ENCODE measurements around the gene FAAH. TPM values are rescaled to one million over a fixed set of nuclear protein-coding genes. Genes with fewer than 3 reads are reported as not detected.

FAAH gene
- total and polyA plus RNA-seq, 2 of the 13 experiments (the other 11 are each of a cell fraction or from before 2014, with no cell fraction given): 5.4 to 11.0 TPM

DNA sequence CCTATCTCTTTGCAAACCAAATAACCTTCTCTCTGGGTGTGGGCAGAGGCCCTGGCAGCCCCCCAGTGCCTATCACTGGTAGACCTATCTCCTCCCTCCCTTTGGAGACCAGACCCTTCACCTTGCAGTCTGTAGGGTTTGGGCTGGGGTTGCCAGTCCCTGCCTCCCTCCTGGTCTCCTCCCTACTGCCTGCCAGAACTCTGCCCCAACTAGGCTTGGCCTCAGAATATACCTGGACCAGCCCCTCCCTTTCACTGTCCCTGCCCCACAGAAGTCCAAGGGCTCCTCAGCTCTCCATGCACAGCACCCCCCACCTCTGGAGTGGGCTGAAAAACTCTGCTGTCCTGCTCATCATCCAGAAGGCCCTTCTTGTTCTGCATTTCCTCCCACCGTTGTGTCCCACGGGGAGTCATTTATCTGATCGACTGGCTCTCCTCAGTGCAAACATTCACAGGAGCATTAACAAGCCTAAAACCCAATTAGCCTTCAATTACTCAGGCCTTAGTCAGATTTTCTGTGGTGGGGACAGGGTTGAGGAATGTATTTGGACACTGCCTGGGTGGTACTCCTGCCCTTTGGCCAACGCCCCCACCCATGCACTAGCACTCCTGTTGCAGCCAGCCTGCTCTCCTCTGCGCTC is 67.8 kb downstream of the FAAH start:
- H3K27me3 ChIP-seq (ENCODE audit: control insufficient read depth in 1 of 2, insufficient read depth in 2 of 2, low read length in 2 of 2): peaks cover 14 to 78% of the 10 kb centered on the region in 2 experiments
- BruUV-seq (replicated peaks): no TSS peak
- no peak for DNase-seq (ENCODE audit: low spot score)
- FAIRE-seq: no peak
- no peaks in the 10 kb centered on the region for H4K20me1 ChIP-seq (ENCODE audit: insufficient read depth, low read length)
- no peak overlapping the region for H3K9ac ChIP-seq (ENCODE audit: insufficient read depth, low read depth, low read length)
- TF ChIP-seq, protein P1, sequence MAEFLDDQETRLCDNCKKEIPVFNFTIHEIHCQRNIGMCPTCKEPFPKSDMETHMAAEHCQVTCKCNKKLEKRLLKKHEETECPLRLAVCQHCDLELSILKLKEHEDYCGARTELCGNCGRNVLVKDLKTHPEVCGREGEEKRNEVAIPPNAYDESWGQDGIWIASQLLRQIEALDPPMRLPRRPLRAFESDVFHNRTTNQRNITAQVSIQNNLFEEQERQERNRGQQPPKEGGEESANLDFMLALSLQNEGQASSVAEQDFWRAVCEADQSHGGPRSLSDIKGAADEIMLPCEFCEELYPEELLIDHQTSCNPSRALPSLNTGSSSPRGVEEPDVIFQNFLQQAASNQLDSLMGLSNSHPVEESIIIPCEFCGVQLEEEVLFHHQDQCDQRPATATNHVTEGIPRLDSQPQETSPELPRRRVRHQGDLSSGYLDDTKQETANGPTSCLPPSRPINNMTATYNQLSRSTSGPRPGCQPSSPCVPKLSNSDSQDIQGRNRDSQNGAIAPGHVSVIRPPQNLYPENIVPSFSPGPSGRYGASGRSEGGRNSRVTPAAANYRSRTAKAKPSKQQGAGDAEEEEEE (CRISPR knock-in tag; IDR thresholded peaks at IDR 0.05; ENCODE audit: borderline replicate concordance): no peak
- TF ChIP-seq, protein P2, sequence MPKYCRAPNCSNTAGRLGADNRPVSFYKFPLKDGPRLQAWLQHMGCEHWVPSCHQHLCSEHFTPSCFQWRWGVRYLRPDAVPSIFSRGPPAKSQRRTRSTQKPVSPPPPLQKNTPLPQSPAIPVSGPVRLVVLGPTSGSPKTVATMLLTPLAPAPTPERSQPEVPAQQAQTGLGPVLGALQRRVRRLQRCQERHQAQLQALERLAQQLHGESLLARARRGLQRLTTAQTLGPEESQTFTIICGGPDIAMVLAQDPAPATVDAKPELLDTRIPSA (CRISPR knock-in tag; IDR thresholded peaks at IDR 0.05; ENCODE audit: borderline replicate concordance): no peak
- TF ChIP-seq ZNF772 (CRISPR knock-in tag; IDR thresholded peaks at IDR 0.05) (no peak), IKZF4 (CRISPR knock-in tag; IDR thresholded peaks at IDR 0.05; ENCODE audit: borderline replicate concordance, low read depth, not compliant biosample characterization) (no peak), ZNF550 (CRISPR knock-in tag; IDR thresholded peaks at IDR 0.05; ENCODE audit: borderline replicate concordance) (no peak), ZNF75D (CRISPR knock-in tag; IDR thresholded peaks at IDR 0.05; ENCODE audit: borderline replicate concordance) (no peak), NR2F6 (IDR thresholded peaks at IDR 0.05) (no peak), NR2F6 (CRISPR knock-in tag; IDR thresholded peaks at IDR 0.05) (no peak), KLF15 (CRISPR knock-in tag; IDR thresholded peaks at IDR 0.05; ENCODE audit: borderline replicate concordance) (no peak), REXO4 (CRISPR knock-in tag; IDR thresholded peaks at IDR 0.05; ENCODE audit: borderline replicate concordance) (no peak)
- TF ChIP-seq, protein P3, sequence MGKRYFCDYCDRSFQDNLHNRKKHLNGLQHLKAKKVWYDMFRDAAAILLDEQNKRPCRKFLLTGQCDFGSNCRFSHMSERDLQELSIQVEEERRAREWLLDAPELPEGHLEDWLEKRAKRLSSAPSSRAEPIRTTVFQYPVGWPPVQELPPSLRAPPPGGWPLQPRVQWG (CRISPR knock-in tag; IDR thresholded peaks at IDR 0.05; ENCODE audit: borderline replicate concordance, low read depth): no peak
- TF ChIP-seq, protein P4, sequence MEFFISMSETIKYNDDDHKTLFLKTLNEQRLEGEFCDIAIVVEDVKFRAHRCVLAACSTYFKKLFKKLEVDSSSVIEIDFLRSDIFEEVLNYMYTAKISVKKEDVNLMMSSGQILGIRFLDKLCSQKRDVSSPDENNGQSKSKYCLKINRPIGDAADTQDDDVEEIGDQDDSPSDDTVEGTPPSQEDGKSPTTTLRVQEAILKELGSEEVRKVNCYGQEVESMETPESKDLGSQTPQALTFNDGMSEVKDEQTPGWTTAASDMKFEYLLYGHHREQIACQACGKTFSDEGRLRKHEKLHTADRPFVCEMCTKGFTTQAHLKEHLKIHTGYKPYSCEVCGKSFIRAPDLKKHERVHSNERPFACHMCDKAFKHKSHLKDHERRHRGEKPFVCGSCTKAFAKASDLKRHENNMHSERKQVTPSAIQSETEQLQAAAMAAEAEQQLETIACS (CRISPR knock-in tag; IDR thresholded peaks at IDR 0.05): no peak
- TF ChIP-seq, protein P5, sequence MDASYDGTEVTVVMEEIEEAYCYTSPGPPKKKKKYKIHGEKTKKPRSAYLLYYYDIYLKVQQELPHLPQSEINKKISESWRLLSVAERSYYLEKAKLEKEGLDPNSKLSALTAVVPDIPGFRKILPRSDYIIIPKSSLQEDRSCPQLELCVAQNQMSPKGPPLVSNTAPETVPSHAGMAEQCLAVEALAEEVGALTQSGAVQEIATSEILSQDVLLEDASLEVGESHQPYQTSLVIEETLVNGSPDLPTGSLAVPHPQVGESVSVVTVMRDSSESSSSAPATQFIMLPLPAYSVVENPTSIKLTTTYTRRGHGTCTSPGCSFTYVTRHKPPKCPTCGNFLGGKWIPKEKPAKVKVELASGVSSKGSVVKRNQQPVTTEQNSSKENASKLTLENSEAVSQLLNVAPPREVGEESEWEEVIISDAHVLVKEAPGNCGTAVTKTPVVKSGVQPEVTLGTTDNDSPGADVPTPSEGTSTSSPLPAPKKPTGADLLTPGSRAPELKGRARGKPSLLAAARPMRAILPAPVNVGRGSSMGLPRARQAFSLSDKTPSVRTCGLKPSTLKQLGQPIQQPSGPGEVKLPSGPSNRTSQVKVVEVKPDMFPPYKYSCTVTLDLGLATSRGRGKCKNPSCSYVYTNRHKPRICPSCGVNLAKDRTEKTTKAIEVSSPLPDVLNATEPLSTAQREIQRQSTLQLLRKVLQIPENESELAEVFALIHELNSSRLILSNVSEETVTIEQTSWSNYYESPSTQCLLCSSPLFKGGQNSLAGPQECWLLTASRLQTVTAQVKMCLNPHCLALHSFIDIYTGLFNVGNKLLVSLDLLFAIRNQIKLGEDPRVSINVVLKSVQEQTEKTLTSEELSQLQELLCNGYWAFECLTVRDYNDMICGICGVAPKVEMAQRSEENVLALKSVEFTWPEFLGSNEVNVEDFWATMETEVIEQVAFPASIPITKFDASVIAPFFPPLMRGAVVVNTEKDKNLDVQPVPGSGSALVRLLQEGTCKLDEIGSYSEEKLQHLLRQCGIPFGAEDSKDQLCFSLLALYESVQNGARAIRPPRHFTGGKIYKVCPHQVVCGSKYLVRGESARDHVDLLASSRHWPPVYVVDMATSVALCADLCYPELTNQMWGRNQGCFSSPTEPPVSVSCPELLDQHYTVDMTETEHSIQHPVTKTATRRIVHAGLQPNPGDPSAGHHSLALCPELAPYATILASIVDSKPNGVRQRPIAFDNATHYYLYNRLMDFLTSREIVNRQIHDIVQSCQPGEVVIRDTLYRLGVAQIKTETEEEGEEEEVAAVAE (CRISPR knock-in tag; IDR thresholded peaks at IDR 0.05; ENCODE audit: borderline replicate concordance): no peak
- 11% methylated on average over 5 of the region's 5 CpGs for WGBS (ENCODE audit: low lambda C conversion rate)
- CTCF ChIA-PET (ENCODE audit: low intra/inter-chr PET ratio, low total read pairs): no interaction called here
- no peak overlapping the region for H2AFZ ChIP-seq (ENCODE audit: low read length)
- H3K4me1 ChIP-seq (ENCODE audit: insufficient read depth, low read length): peaks cover 7% of the 10 kb centered on the region
- ATAC-seq: no peak
- intact Hi-C loops (cut with micrococcal nuclease; ENCODE audit: unreplicated experiment): no loop called here
- no peaks in the 10 kb centered on the region for H3K9me3 ChIP-seq (ENCODE audit: low read length)
- in situ Hi-C loops (cut with HindIII; ENCODE audit: extremely low pct_ligation_motif_present, low pct_unique_long_range_greater_than_20kb): no loop called here
- POLR2A ChIA-PET: no interaction called here
- no peaks in the 10 kb centered on the region for H3K79me2 ChIP-seq (ENCODE audit: insufficient read depth, low read length)
- no peak overlapping the region for H3K27ac ChIP-seq (ENCODE audit: extremely low read length, insufficient read depth, low read length)
- H3K4me2 ChIP-seq (ENCODE audit: low read depth, low read length): no peak overlapping the region
- no peak overlapping the region for H3K4me3 ChIP-seq (replicated peaks in 1 of 3; ENCODE audit: insufficient read depth in 1 of 3, low read depth in 2 of 3, low read length in 3 of 3)
- no peaks in the 10 kb centered on the region for H3K36me3 ChIP-seq (replicated peaks in 1 of 2; ENCODE audit: control insufficient read depth in 1 of 2, insufficient read depth in 2 of 2, low read length in 2 of 2)
